IPS-NIHi11 (cell line): ENCODE data around the gene ECSIT.
A peak's percentile ranks its signal among the peaks of the same experiment; 100 is the strongest.

Experiments used
- DNase-seq: peaks from one replicate; pipeline ENCODE4 v3.0.0; 2012; ENCODE audit warnings: mixed read lengths, low spot score

The ECSIT gene

GRCh38 chr19:11549386-11549953 is 20.5 kb upstream of the ECSIT start:
- DNase-seq, result no peak

GRCh38 chr19:11547929-11548700 is 19.2 kb upstream of the ECSIT start:
- DNase-seq, result no peak

GRCh38 chr19:11541238-11541637 is 12.3 kb upstream of the ECSIT start:
- no peak for DNase-seq

GRCh38 chr19:11540645-11541044 is 11.7 kb upstream of the ECSIT start:
- DNase-seq, result no peak

- peak; percentile 80 for DNase-seq
Measured at GRCh38 chr19:11539495-11540365, 10.8 kb upstream of the ECSIT start.

- peak; percentile 85 for DNase-seq
Measured at GRCh38 chr19:11538232-11539036, 9.5 kb upstream of the ECSIT start, which contains the start of gene CNN1. Gene CNN1 (plus strand): TSS chr19:11538851. CDS start chr19:11538928, 77 bp downstream.

- DNase-seq, result peak; percentile 91
Measured at GRCh38 chr19:11535792-11536595, 7.1 kb upstream of the ECSIT start.

GRCh38 chr19:11534948-11535347 is 6.0 kb upstream of the ECSIT start:
- no peak for DNase-seq

GRCh38 chr19:11534538-11534937 is 5.6 kb upstream of the ECSIT start:
- DNase-seq, result no peak

- peak; percentile 89 for DNase-seq
Measured at GRCh38 chr19:11530432-11530831, 1.5 kb upstream of the ECSIT start.

GRCh38 chr19:11519138-11519537 is 9.8 kb downstream of the ECSIT start:
- DNase-seq, result no peak

- no peak for DNase-seq
Measured at GRCh38 chr19:11513946-11514345, 15.0 kb downstream of the ECSIT start.

GRCh38 chr19:11510444-11510843 is 18.5 kb downstream of the ECSIT start:
- DNase-seq, result no peak

- DNase-seq, result no peak
Measured at GRCh38 chr19:11507370-11508078, 21.4 kb downstream of the ECSIT start.

GRCh38 chr19:11506967-11507366 is 22.0 kb downstream of the ECSIT start:
- no peak for DNase-seq

- no peak for DNase-seq
Measured at GRCh38 chr19:11506101-11506555, 22.8 kb downstream of the ECSIT start.

- DNase-seq, result peak; percentile 96
Measured at GRCh38 chr19:11505504-11506100, 23.3 kb downstream of the ECSIT start, which contains the start of gene ZNF653. Gene ZNF653 (minus strand): TSS chr19:11505839. CDS start chr19:11505786, 53 bp downstream.

GRCh38 chr19:11505032-11505503 is 23.9 kb downstream of the ECSIT start:
- DNase-seq, result peak; percentile 100

GRCh38 chr19:11504502-11505031 is 24.4 kb downstream of the ECSIT start:
- no peak for DNase-seq
